ENCODE results near the gene LARGE1.

LARGE1 gene

DNA sequence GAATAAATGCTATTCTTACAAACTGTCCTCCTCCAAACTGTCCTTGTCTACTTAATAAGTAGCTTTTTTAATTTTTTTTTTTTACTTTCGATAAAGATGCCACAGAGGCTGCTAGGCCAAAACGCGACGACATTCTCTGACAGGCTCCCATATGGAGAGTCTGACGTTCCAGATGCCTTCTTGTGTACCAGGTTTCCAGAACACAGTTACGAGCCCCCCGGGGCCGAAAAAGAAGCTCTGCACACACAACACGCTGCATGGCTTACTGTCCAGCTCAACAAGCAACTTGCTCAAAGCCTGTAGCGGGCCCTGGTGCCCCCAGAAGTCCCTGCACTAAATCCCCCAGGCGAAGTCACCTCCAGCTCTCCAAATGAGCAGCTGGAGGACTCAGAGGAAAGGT lies 39.3 kb downstream of the LARGE1 start:
- Histone ChIP-seq H2AFZ (ENCODE audit: low read depth, low read length, severe bottlenecking) (no peak overlapping the region), H3K79me2 (ENCODE audit: insufficient read depth, low read length) (no peaks in the 10 kb centered on the region), H3K9ac (ENCODE audit: low read length) (no peak overlapping the region), H3K9me3 (ENCODE audit: insufficient read depth, low read length) (no peaks in the 10 kb centered on the region), H3K4me2 (ENCODE audit: low read depth, low read length, poor library complexity, severe bottlenecking) (no peak overlapping the region), H3K27ac (ENCODE audit: low read depth, low read length) (no peak overlapping the region), H3K4me3 (ENCODE audit: insufficient read depth, low read length, poor library complexity, severe bottlenecking) (no peak overlapping the region), H4K20me1 (ENCODE audit: low read depth, low read length) (no peaks in the 10 kb centered on the region), H3K9me2 (replicated peaks; ENCODE audit: insufficient read depth, low read length) (no peaks in the 10 kb centered on the region), H3F3A (ENCODE audit: insufficient read depth) (no peaks in the 10 kb centered on the region), H3K36me3 (ENCODE audit: low read length) (no peaks in the 10 kb centered on the region), H3K27me3 (ENCODE audit: low read length) (no peaks in the 10 kb centered on the region)
- TF ChIP-seq, protein P1, sequence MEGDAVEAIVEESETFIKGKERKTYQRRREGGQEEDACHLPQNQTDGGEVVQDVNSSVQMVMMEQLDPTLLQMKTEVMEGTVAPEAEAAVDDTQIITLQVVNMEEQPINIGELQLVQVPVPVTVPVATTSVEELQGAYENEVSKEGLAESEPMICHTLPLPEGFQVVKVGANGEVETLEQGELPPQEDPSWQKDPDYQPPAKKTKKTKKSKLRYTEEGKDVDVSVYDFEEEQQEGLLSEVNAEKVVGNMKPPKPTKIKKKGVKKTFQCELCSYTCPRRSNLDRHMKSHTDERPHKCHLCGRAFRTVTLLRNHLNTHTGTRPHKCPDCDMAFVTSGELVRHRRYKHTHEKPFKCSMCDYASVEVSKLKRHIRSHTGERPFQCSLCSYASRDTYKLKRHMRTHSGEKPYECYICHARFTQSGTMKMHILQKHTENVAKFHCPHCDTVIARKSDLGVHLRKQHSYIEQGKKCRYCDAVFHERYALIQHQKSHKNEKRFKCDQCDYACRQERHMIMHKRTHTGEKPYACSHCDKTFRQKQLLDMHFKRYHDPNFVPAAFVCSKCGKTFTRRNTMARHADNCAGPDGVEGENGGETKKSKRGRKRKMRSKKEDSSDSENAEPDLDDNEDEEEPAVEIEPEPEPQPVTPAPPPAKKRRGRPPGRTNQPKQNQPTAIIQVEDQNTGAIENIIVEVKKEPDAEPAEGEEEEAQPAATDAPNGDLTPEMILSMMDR (IDR thresholded peaks at IDR 0.05; ENCODE audit: insufficient read depth, low read length, poor library complexity, severe bottlenecking), result no peak
- TF ChIP-seq EZH2phosphoT487 (conservative IDR thresholded peaks at IDR 0.05; ENCODE audit: low read length), result no peak

DNA sequence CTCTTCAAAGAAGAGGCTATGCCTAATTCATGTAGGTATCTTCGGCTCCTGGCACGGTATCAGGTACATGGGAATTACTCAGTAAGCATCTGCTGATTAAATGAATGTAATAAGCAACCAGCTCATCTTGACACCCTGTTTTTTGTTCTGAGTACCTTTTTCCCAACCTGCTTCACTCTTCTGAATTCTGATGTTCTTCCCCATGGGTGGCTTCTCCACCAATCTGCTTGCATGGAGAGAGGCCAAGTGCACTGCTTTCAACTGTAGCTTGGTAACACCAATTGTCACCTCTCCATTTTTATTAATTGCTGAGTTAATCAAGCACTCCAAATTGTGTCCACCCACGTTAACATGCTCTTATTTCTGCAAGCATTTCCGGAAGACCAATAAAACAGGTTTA lies 40.5 kb downstream of the LARGE1 start:
- Histone ChIP-seq H3K9me2 (replicated peaks; ENCODE audit: insufficient read depth, low read length) (no peaks in the 10 kb centered on the region), H3K27ac (ENCODE audit: low read depth, low read length) (no peak overlapping the region), H3K9me3 (ENCODE audit: insufficient read depth, low read length) (no peaks in the 10 kb centered on the region), H3K4me2 (ENCODE audit: low read depth, low read length, poor library complexity, severe bottlenecking) (no peak overlapping the region), H3K27me3 (ENCODE audit: low read length) (no peaks in the 10 kb centered on the region), H3F3A (ENCODE audit: insufficient read depth) (no peaks in the 10 kb centered on the region), H3K9ac (ENCODE audit: low read length) (no peak overlapping the region), H3K36me3 (ENCODE audit: low read length) (no peaks in the 10 kb centered on the region), H3K4me3 (ENCODE audit: insufficient read depth, low read length, poor library complexity, severe bottlenecking) (no peak overlapping the region), H3K79me2 (ENCODE audit: insufficient read depth, low read length) (no peaks in the 10 kb centered on the region), H2AFZ (ENCODE audit: low read depth, low read length, severe bottlenecking) (no peak overlapping the region), H4K20me1 (ENCODE audit: low read depth, low read length) (no peaks in the 10 kb centered on the region)
- TF ChIP-seq, protein P1 (IDR thresholded peaks at IDR 0.05; ENCODE audit: insufficient read depth, low read length, poor library complexity, severe bottlenecking), result no peak
- no peak for TF ChIP-seq EZH2phosphoT487 (conservative IDR thresholded peaks at IDR 0.05; ENCODE audit: low read length)

DNA sequence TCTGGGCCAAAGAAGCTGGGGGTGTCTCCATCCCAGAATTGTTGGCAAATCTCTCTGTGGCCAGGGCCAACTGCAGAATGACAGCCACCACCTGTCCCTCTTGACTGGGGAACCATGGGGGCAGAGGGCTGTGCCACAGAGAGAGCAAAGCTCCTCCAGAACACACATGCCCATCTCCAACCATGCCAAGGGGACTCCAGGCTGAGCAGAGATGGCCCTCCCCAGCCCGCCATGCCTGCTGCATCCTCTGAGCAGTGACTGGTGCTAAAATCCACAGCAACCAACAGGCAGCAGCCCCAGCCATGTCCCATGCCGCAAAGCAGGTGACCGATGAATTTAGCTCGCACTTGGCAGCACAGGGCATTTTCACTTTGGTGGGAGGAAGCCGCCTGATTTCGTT lies 45.0 kb downstream of the LARGE1 start:
- no peak overlapping the region for H3K9ac ChIP-seq (ENCODE audit: low read length)
- H3F3A ChIP-seq (ENCODE audit: insufficient read depth), result no peaks in the 10 kb centered on the region
- no peaks in the 10 kb centered on the region for H3K9me3 ChIP-seq (ENCODE audit: insufficient read depth, low read length)
- H3K27me3 ChIP-seq (ENCODE audit: low read length), result no peaks in the 10 kb centered on the region
- no peak overlapping the region for H3K4me3 ChIP-seq (ENCODE audit: insufficient read depth, low read length, poor library complexity, severe bottlenecking)
- no peak overlapping the region for H3K4me2 ChIP-seq (ENCODE audit: low read depth, low read length, poor library complexity, severe bottlenecking)
- no peak overlapping the region for H2AFZ ChIP-seq (ENCODE audit: low read depth, low read length, severe bottlenecking)
- no peaks in the 10 kb centered on the region for H3K79me2 ChIP-seq (ENCODE audit: insufficient read depth, low read length)
- no peaks in the 10 kb centered on the region for H4K20me1 ChIP-seq (ENCODE audit: low read depth, low read length)
- no peak overlapping the region for H3K27ac ChIP-seq (ENCODE audit: low read depth, low read length)
- no peaks in the 10 kb centered on the region for H3K9me2 ChIP-seq (replicated peaks; ENCODE audit: insufficient read depth, low read length)
- no peaks in the 10 kb centered on the region for H3K36me3 ChIP-seq (ENCODE audit: low read length)
- TF ChIP-seq EZH2phosphoT487 (conservative IDR thresholded peaks at IDR 0.05; ENCODE audit: low read length), result no peak
- TF ChIP-seq, protein P1 (IDR thresholded peaks at IDR 0.05; ENCODE audit: insufficient read depth, low read length, poor library complexity, severe bottlenecking), result no peak

All from SU-DHL-6 (cell line).